ENCODE data around the gene NLRP4.

DNA sequence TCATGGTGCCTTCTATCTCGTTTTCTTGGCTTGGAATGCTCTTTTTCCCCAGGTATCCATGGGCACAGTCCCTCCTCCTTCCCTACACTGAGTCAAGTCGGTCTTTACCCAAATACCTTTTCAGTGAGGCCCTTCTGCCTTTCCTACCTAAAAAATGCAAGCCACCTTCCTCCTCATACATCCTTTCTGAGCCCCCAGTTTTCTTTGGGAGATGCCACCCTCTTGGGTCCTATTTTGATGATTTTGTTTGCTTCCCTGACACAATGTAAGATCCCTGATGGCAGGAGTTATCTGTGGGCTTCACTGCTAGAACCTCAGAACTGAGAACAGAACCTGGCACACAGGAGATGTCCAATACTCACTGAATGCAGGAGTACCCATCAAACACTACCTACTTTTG lies 73.5 kb downstream of the NLRP4 start:
- no peak for TF ChIP-seq CTCF (IDR thresholded peaks at IDR 0.05)
- no peak for TF ChIP-seq POLR2A (IDR thresholded peaks at IDR 0.05)

Measured in right lobe of liver (tissue), 4 donors.